GM21619 (cell line): ENCODE results near the gene COMMD6.

ENCODE experiments used
- ATAC-seq: cut with Tn5 transposase; IDR thresholded peaks from one replicate; pipeline ENCODE4 v1.9.1; 2021; ENCODE audit not compliant: unreplicated experiment

The COMMD6 gene

DNA sequence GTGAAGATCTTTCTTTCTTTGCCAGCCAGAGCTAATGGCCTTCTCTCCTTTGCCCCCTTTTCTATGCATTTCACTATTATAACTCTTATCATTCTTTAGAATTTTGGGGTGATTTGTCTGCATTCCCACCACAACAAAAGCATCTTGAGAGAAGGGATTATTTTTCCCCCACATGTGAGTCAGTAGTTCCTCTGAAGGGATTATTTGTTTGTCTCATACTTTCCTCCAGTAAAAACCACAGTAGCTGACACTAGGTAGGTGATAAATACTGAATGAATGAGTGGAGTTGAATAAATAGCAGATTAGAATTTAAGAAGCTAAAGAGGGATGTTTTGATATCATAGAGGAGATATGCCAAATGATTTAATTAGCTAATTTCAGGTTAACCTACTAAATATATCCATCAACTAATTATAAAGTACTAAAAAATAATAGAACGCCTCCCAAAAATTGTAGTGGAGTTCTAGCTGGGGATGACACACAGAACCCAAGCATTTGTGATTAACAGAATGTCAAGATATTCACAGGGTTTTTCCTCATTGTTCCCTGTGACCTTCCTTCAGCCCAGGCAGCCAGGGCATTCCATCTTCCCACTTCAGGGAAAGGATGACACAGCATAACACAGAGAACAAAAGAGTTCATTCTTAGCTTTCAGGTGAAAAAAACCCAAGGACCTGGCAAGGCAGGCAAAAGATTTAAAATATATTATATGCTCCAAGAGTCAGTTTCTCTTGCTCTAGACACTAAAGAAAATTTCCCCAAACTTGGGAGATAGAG lies 52.2 kb downstream of the COMMD6 start:
- ATAC-seq, result no peak

DNA sequence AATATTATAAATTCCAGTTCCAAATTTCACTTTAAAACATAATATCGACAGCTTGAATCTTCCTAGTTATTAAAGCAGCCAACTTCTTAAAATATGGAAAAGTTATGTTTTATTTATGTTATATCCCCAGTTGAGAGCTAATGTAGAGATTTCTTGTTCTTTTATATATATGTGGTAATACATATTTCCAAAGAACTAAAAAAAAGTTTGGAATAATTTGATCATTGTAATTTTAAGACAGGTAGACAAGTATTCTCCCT lies 54.9 kb downstream of the COMMD6 start:
- no peak for ATAC-seq

DNA sequence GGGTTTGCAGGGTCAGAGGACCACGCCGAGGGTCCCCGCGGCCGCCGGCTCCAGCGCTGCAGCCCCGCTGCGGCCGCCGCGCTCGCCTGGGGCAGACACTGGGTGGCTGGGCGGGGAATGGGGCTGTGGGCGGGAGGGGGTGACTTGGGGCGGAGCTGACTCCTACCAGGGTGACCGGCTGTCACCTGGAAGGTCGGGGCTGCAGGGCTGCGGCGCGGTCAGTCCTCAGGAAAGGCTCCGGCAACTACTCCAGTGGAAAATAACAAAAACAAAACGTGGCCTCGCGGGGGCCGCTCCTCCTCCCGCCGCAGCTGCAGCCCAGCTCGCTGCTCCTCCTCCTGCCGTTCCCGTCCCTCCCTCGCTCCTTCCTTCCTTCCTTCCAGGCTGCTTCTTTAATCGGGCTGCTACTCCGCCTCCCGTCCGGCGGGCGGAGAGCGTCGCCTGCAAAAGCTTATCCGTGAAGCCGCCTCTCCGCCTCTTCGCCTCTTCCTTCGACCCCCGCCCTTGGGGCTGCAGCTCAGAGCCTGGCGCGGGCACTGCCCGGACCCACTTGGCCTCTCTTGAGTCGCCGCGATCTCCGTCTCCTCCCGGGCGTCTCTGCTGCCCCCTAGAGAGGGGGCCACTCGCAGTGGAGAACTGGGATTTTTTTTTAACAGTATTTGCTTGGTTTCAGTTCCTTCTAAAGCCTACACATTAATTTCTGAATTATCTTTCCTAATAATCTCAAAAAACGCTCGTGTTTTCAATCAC lies 55.4 kb downstream of the COMMD6 start, which contains the start of gene TBC1D4:
TBC1D4 (minus strand) TSS at position 100 of the 750 bp plus-strand sequence. CDS start 402 bp downstream, outside the sequence.
- ATAC-seq, result peak; percentile 67

DNA sequence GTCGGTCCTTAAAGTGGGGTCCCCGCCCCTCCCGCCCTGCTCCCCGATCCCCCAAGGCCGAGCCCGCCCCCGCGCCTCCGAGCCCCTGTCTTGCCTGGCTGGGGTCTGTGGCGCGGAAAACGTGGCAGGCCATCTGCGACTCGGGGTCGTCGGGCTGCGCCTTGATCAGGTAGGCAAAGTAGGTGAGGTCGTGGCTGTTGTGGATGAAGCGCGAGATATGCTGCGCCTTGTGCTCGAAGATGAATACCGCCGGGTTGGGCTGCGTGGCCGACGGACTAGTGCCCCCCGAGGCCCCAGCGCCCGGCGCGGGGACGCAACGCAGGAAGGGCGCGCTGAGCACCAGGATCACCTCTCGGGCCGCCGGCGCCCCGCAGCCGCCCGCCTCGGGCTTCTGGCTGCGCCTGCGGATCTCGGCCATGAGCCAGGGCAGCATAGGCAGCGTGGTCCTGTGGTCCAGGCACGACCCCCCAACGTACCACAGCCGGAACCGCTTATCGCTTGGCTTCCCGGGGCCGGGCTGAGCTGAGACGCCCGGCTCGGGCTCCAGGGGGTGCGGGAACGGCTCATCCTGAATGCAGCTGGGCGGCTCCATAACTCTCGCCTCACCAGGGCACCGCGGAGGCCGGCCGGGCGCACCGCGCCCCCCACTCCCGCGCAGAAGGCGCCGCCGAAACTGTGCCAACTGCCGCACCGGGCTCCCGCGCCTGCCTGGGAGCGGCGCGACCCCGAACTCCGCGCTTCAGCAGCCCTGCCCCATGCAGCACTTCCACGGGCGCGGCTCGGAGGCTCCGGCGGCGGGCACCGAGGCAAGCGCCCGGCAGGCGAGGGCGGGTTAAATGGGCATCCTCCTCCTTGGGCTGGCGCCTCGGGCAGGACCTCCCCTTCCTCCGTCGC lies 56.2 kb downstream of the COMMD6 start:
- peak; percentile 23 for ATAC-seq

DNA sequence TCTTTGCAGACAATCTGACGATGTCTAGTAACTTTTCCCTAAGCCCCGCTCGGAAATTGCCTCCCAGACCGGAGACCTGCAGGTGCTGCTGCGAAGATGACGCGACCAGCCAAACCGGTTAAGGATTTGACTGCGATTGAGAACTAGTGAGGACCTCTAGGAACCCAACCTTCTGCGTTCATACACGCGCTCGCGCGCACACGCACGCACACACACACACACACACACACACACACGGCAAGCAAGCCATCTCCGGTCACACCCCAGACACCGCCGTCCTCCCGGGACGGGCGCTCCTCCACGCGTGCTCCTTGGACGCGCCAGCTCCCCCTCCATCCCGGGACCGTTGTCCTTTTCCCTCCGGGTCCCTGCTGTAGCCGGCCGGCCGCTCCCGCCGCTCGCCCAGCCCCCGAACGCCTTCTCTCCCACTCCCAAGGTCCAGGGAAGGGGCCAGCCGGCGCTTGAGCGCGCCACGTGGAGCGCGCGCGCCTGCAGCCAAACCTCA lies 56.9 kb downstream of the COMMD6 start:
- no peak for ATAC-seq

DNA sequence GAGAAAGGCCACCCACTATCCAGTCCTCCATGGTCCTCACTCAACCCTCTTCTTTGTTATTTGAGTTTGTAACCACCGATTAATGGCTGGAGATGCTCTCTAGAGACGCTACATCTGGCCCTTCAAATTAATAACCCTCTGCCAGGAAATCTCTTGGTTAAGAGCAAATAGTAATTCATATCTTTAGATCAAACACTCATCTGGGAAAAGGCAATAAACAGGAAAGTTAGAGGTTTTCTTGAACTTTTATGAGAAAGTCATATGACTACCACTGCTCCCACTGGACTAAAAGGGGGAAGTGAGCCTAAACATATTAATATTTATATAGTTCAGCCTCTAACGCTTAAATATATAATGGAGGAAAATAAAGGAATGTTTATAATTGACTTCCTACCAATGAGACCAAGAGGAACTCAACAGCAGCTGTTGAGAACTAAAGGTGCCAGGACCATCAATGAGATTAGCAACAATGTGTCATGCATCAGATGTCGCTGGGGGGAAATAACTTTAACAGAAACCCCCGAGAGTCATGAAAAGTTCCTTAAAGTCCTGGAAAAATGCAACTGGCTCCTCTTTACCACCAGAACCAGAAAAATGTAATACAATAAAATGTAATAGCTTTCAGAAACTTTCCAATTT lies 58.4 kb downstream of the COMMD6 start:
- ATAC-seq, result no peak

DNA sequence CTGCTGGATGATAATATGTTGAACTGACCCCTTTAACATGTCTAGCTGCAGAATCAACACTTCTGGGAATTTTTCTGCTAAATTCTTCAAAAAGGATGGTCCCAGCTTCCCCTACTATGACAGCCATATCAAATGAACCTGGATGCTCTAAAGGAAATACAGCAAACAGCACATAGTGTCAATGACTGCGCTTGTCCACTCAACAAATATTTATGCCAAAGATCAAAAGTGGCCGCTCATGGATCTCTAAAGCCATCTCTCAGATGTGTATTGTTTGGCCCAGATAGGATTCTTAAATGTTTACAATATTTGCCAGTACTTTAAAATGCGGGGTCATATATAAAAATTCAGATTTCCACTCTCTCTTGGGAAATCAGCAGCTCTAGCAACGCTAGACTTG lies 59.0 kb downstream of the COMMD6 start:
- ATAC-seq, result no peak
